GM20000 (cell line): ENCODE results near the gene CHSY1.

Experiments used
- DNase-seq: peaks from one replicate; pipeline ENCODE4 v3.0.0; 2012; ENCODE audit warnings: low spot score
- TF ChIP-seq, protein P1 (sequence below): IDR thresholded peaks from 2 replicates; pipeline ENCODE4 v1.5.1; 2012; ENCODE audit warnings: mild to moderate bottlenecking, control low read depth; ENCODE audit errors: extremely low read depth, missing control alignments

CHSY1 gene

DNA sequence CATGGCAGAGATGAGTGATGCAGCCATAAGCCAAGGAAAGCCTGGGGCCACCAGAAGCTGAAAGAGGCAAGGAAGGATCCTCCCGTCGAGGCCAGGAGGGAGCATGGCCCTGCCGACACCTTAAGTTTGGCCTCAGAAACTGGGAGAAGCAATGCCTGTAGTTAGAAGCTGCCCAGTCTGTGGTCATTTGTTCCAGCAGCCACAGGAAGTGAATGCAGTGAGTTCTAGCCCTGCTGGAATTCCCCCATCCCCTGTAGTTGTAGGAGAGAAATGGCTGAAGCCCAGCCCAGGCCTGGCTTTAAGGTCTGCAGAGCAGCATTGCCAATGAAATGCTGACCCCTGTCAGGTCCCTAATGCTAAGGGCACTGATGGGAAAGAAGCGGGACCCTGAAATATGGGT lies 12.2 kb upstream of the CHSY1 start:
- peak; percentile 63 for DNase-seq
- TF ChIP-seq, protein P1, sequence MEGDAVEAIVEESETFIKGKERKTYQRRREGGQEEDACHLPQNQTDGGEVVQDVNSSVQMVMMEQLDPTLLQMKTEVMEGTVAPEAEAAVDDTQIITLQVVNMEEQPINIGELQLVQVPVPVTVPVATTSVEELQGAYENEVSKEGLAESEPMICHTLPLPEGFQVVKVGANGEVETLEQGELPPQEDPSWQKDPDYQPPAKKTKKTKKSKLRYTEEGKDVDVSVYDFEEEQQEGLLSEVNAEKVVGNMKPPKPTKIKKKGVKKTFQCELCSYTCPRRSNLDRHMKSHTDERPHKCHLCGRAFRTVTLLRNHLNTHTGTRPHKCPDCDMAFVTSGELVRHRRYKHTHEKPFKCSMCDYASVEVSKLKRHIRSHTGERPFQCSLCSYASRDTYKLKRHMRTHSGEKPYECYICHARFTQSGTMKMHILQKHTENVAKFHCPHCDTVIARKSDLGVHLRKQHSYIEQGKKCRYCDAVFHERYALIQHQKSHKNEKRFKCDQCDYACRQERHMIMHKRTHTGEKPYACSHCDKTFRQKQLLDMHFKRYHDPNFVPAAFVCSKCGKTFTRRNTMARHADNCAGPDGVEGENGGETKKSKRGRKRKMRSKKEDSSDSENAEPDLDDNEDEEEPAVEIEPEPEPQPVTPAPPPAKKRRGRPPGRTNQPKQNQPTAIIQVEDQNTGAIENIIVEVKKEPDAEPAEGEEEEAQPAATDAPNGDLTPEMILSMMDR, result no peak

DNA sequence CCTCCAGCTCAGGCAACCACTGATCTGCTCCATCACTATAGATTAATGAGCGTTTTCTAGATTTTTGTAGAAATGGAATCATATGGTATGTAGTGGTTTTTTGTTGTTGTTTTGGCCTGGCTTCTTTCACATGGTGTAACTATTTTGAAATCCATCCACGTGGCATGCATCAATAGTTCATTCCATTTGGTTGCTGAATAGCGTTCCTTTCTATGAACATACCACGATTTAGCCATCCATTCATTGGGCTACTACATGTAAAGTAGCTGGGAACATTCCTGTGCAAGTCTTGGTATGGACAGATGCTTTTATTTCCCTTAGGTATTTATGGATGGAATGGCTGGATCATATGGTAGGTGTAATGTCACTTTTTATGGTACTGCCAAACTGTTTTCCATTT lies 10.7 kb upstream of the CHSY1 start:
- DNase-seq, result no peak
- TF ChIP-seq, protein P1, result no peak

DNA sequence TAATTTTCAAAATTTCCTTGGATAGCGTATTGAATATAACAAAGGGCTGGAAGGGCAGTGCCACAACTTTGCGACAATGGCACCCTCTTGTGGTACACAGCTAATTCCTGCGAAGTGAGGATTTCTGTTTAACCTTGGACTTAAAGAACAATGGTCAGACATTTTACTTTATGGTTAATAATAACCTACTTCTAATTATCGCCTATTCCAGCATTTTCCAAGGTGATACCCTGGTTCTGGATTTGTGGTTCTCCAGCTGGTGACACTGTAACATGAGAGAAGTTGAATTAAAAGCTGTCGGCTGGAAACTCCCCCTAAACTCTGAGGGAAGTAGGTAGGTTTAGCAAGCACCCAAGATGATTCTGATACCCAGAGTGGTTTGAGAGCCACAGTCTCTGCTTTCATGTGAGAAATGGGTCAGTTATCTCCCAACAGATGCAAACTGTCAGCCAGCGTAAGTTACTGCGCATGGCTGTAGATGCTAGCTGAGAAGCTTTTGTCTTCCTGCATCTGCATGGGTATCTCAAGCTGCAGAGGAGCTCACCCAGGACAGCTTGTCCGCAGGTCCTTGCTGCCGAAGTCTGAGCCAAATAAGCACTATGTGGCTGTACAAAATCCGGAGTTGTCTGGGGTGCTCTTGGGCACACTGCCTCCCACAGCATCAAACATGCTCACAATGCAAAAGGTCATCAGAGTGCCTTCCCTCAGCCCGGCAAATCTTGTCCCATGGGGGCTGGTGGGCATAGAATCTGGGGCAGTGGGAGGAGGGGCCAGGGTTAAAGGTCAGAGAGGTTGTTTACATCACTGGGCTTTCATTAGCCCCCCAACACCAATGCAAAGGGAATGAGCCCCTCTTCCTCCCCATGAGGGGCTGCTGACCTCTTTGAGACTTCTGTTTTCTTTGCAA lies 6.6 kb upstream of the CHSY1 start:
- DNase-seq, result peak; percentile 65

DNA sequence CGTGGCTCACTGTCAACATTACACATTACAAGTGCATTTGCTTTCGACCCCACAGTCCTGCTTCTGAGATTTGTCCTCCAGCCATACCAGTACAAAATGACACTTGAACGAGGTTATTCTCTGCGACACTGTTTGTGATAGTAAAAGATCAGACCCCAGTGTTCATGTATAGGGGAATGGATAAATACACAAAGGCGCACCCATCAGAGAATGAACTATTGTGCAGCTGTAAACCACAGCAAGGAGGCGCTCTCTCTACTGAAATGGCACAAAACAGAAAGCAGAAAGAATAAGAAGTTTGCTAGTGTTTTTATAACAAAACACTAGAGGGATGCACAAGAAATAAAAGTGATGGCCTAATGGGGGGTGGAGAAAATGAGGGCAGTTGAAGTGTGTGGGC lies 4.9 kb upstream of the CHSY1 start:
- TF ChIP-seq, protein P1, result no peak
- no peak for DNase-seq

More for the DNA sequence above, 6.6 kb upstream of the CHSY1 start:
- TF ChIP-seq, protein P1, result peak; percentile 82

DNA sequence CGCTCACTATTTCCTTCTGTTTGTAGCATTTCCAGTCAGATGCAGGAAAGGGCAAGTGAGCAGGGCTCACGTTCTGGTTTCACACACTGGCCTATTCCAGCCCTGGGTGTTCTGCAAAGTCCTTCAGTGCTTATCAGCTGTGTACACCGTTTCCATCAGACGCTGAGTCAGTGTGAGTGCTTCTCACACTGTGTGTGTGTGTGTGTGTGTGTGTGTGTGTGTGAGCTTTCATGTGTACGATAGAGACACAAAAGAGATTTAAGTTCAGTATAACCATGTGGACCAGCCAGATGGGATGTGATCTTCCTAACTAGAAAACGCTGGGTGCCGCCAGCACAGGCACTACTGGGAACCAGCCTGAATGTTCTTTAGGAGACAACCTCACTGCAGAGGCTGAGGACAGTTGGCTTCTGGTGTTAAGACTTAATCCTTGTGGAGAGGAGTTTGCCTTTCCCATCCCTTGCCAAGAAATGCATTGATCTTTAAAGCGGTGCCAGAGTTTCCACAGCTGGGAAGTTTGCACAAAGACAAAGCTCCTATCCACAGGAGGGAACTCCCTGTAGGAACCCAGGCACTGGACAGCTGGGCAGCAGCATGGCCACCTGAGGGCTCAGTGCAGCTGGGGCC lies 3.9 kb upstream of the CHSY1 start:
- no peak for DNase-seq
- TF ChIP-seq, protein P1, result no peak

DNA sequence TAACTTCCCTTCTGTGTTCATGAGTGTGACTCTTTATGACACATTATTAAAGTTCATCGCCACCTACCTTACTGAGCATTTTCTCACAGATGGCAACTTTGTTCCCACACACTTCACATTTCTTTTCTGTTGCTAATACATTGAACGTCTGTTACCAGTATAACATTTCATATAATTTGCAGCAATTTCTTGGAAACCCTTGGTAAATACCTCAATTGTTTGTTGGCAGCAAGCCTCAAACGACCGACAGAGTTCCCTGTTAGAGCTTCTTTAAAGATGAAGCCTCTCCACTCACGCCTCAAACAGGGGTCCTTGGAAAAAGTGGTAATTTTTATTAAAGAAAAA lies 3.2 kb upstream of the CHSY1 start:
- TF ChIP-seq, protein P1, result no peak
- no peak for DNase-seq

DNA sequence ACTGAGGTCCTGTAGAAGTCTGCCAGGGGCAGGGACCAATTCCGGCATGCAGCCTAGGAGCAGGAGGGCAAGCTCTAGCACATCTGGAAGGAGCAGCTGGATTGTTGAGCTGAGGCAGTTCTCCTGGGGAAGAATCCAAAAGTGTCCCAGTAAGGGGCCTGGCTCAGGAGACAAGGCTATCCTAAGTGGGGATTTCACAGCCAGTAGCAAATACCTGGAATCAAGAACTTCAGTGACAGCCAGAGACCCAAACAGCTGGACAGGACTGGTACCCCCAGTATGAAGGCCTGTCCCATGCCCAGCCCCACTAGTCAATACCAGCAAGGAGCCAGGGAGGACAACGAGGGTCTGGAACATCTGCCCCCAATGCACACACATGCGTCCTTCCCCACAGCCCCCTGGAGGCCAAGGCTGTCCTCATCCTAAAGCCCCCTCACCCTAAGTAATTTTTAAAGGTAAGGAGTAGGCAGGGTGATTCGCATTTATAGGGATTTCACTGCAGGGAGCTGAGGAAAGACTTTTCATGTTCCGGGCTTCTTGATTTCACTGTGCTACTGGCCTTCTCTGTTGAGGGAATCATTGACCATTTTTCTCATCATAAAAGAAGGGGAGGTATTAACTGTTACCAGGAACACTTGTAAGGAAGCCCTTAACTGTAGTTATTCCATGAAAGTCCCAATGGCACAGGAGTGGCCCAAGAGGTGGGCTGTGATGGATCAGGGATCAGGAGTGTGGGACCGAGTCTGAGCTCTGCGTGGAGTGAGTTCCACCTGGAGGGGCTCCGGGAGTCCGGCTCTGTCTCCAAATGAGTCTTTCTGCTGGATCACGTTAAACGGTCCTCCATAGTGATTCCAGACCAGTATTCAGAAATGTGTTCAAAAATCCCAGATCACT lies 2.6 kb upstream of the CHSY1 start:
- TF ChIP-seq, protein P1, result no peak
- DNase-seq, result no peak
